Peyer's patch (tissue), 4 donors: Measurements from ENCODE around the gene SPAG16. TPM values are rescaled to one million over a fixed set of nuclear protein-coding genes. Genes with fewer than 3 reads are reported as not detected.

ENCODE experiments used
- DNase-seq, 3 donors: peaks; one replicate each; pipeline ENCODE4 v3.0.0-alpha.2; 2017 to 2019
- H3K27ac ChIP-seq, 4 donors: fragments of 200-600 bp; sonication (generic); one replicate each; pipeline ENCODE4 v1.5.1; 2016 to 2019
- H3K27me3 ChIP-seq, 2 donors: fragments of 200-600 bp; sonication (generic); one replicate each; pipeline ENCODE4 v1.5.1; 2019
- H3K36me3 ChIP-seq, 3 donors: fragments of 200-600 bp; sonication (generic); one replicate each; pipeline ENCODE4 v1.5.1; 2016 to 2019
- H3K4me1 ChIP-seq, 4 donors: fragments of 200-600 bp; sonication (generic); one replicate each; pipeline ENCODE4 v1.5.1; 2016 to 2019
- H3K4me3 ChIP-seq, 4 donors: fragments of 200-600 bp; sonication (generic); 1 replicate in 3 of 4; 2 replicates in 1 of 4; pipeline ENCODE4 v1.5.1; 2016 to 2019; ENCODE audit warnings: mild to moderate bottlenecking in 1 of 4
- H3K9me3 ChIP-seq, 4 donors: fragments of 200-600 bp; sonication (generic); one replicate each; pipeline ENCODE4 v1.5.1; 2016 to 2019; ENCODE audit warnings: mild to moderate bottlenecking in 1 of 4
- CTCF ChIP-seq, 6 experiments: fragments of 450-650 bp in 4 of 6; fragments of 200-600 bp in 2 of 6; sonication (generic) in 1 of 6; IDR thresholded peaks; one replicate each; pipeline ENCODE4 v1.5.1; 2017 to 2019; ENCODE audit warnings: antibody characterized with exemption in 6 of 6, mild to moderate bottlenecking in 3 of 6, moderate library complexity in 1 of 6
- POLR2A ChIP-seq, 2 donors: fragments of 450-650 bp; IDR thresholded peaks; one replicate each; pipeline ENCODE4 v1.5.1; 2017; ENCODE audit warnings: antibody characterized with exemption in 2 of 2, mild to moderate bottlenecking in 2 of 2, moderate library complexity in 2 of 2
- total RNA-seq, 4 donors: library from RNA; depleted of rRNA; stranded (reverse); fragments of >200 nt; gene quantifications; one replicate each; pipeline ENCODE4 v1.1.0, GENCODE V29; 2016

SPAG16 gene
- total RNA-seq, 4 donors from 2014 or later = 5.5 to 43.7 (median 10.0) TPM

- Histone ChIP-seq H3K27ac (no peak overlapping the region), H3K4me1 (no peaks in the 10 kb centered on the region), H3K36me3 (no peaks in the 10 kb centered on the region), H3K9me3 (no peaks in the 10 kb centered on the region), H3K27me3 (no peaks in the 10 kb centered on the region), H3K4me3 (no peak overlapping the region)
- TF ChIP-seq POLR2A (IDR thresholded peaks at IDR 0.05) = no peak
- TF ChIP-seq CTCF (IDR thresholded peaks at IDR 0.05) = no peak
- DNase-seq = no peak
These were observed 130.8 kb downstream of the SPAG16 start for GRCh38 chr2:213415093-213415492.

GRCh38 chr2:213416832-213417231 is 132.6 kb downstream of the SPAG16 start:
- no peak for DNase-seq
- H3K9me3 ChIP-seq = no peaks in the 10 kb centered on the region
- H3K4me1 ChIP-seq = no peaks in the 10 kb centered on the region

GRCh38 chr2:213419980-213420379 is 135.7 kb downstream of the SPAG16 start:
- H3K27me3 ChIP-seq = no peaks in the 10 kb centered on the region
- H3K36me3 ChIP-seq = no peaks in the 10 kb centered on the region
- no peaks in the 10 kb centered on the region for H3K4me1 ChIP-seq
- no peaks in the 10 kb centered on the region for H3K9me3 ChIP-seq
- no peak for TF ChIP-seq CTCF (IDR thresholded peaks at IDR 0.05)
- no peak for TF ChIP-seq POLR2A (IDR thresholded peaks at IDR 0.05)
- H3K27ac ChIP-seq = no peak overlapping the region
- H3K4me3 ChIP-seq = no peak overlapping the region
- no peak for DNase-seq

More at GRCh38 chr2:213416832-213417231, 132.6 kb downstream of the SPAG16 start:
- H3K4me3 ChIP-seq = no peak overlapping the region
- H3K36me3 ChIP-seq = no peaks in the 10 kb centered on the region
- TF ChIP-seq CTCF (IDR thresholded peaks at IDR 0.05) = no peak
- TF ChIP-seq POLR2A (IDR thresholded peaks at IDR 0.05) = no peak
- H3K27ac ChIP-seq = no peak overlapping the region
- H3K27me3 ChIP-seq = no peaks in the 10 kb centered on the region

GRCh38 chr2:213420828-213421385 is 136.6 kb downstream of the SPAG16 start:
- Histone ChIP-seq H3K27me3 (no peaks in the 10 kb centered on the region), H3K9me3 (no peaks in the 10 kb centered on the region), H3K36me3 (no peaks in the 10 kb centered on the region), H3K4me3 (no peak overlapping the region), H3K27ac (no peak overlapping the region), H3K4me1 (no peaks in the 10 kb centered on the region)
- DNase-seq = no peak
- TF ChIP-seq CTCF (IDR thresholded peaks at IDR 0.05) = no peak
- TF ChIP-seq POLR2A (IDR thresholded peaks at IDR 0.05) = no peak

- Histone ChIP-seq H3K27ac (no peak overlapping the region), H3K9me3 (no peaks in the 10 kb centered on the region), H3K4me3 (no peak overlapping the region), H3K36me3 (no peaks in the 10 kb centered on the region), H3K4me1 (no peaks in the 10 kb centered on the region), H3K27me3 (no peaks in the 10 kb centered on the region)
- DNase-seq = no peak
- TF ChIP-seq CTCF (IDR thresholded peaks at IDR 0.05) = no peak
- no peak for TF ChIP-seq POLR2A (IDR thresholded peaks at IDR 0.05)
These were observed 137.9 kb downstream of the SPAG16 start for GRCh38 chr2:213422211-213422610.

GRCh38 chr2:213425618-213426017 is 141.4 kb downstream of the SPAG16 start:
- H3K36me3 ChIP-seq = no peaks in the 10 kb centered on the region
- H3K9me3 ChIP-seq = peaks cover 0 to under 1% (median 0%) of the 10 kb centered on the region in 4 donors
- no peaks in the 10 kb centered on the region for H3K27me3 ChIP-seq
- H3K4me1 ChIP-seq = no peaks in the 10 kb centered on the region
- DNase-seq = no peak
- H3K4me3 ChIP-seq = no peak overlapping the region
- no peak overlapping the region for H3K27ac ChIP-seq
- TF ChIP-seq CTCF (IDR thresholded peaks at IDR 0.05) = no peak
- no peak for TF ChIP-seq POLR2A (IDR thresholded peaks at IDR 0.05)
